ENCODE results near the gene PAX7.

GRCh38 chr1:18684303-18684702, 53.7 kb downstream of the PAX7 start:
- TF ChIP-seq CTCF (IDR thresholded peaks at IDR 0.05): no peak
- TF ChIP-seq ZFX (IDR thresholded peaks at IDR 0.05; ENCODE audit: borderline replicate concordance): no peak
